Endodermal cell (in vitro differentiated cells): ENCODE measurements around the gene PPP2R3A. TPM values are rescaled to one million over a fixed set of nuclear protein-coding genes. Genes with fewer than 3 reads are reported as not detected.

Source experiments
- DNase-seq: peaks from one replicate; pipeline ENCODE4 v3.0.0-alpha.2; 2017
- H3K27ac ChIP-seq: 2 replicates; pipeline ENCODE4 v1.5.1; 2013; ENCODE audit warnings: mild to moderate bottlenecking, low read depth, low read length, moderate library complexity
- H3K27me3 ChIP-seq: 2 replicates; pipeline ENCODE4 v1.6.1; 2013; ENCODE audit warnings: mild to moderate bottlenecking, low read length, moderate library complexity; ENCODE audit not compliant: insufficient read depth, control insufficient read depth, poor library complexity, severe bottlenecking
- H3K36me3 ChIP-seq: 2 replicates; pipeline ENCODE4 v1.7.0; 2013; ENCODE audit warnings: mild to moderate bottlenecking, low read length, moderate library complexity; ENCODE audit not compliant: control insufficient read depth, insufficient read depth
- H3K4me1 ChIP-seq: one replicate; pipeline ENCODE4 v1.7.0; 2013; ENCODE audit warnings: low read length; ENCODE audit not compliant: control insufficient read depth, insufficient read depth
- H3K4me3 ChIP-seq: 2 replicates; pipeline ENCODE4 v1.5.1; 2013; ENCODE audit warnings: mild to moderate bottlenecking, low read length, moderate library complexity
- H3K9ac ChIP-seq: 2 replicates; pipeline ENCODE4 v1.6.1; 2013; ENCODE audit warnings: mild to moderate bottlenecking, low read length, moderate library complexity; ENCODE audit not compliant: poor library complexity, severe bottlenecking; ENCODE audit errors: extremely low read depth
- H3K9me3 ChIP-seq: 2 replicates; pipeline ENCODE4 v1.6.1; 2013; ENCODE audit warnings: mild to moderate bottlenecking, low read length, moderate library complexity; ENCODE audit not compliant: control insufficient read depth
- H3K27ac Mint-ChIP-seq: 2 replicates; pipeline ENCODE4 v1.8.0; 2020; ENCODE audit warnings: mixed read lengths
- H3K27me3 Mint-ChIP-seq: 2 replicates; pipeline ENCODE4 v1.8.0; 2021; ENCODE audit warnings: mild to moderate bottlenecking, mixed read lengths; ENCODE audit not compliant: insufficient read depth
- H3K36me3 Mint-ChIP-seq: 2 replicates; pipeline ENCODE4 v1.8.0; 2020; ENCODE audit warnings: low read depth, mixed read lengths
- H3K4me1 Mint-ChIP-seq: 2 replicates; pipeline ENCODE4 v1.8.0; 2020; ENCODE audit warnings: mixed read lengths
- H3K4me3 Mint-ChIP-seq: 2 replicates; pipeline ENCODE4 v1.8.0; 2020; ENCODE audit warnings: mild to moderate bottlenecking, moderate library complexity, mixed read lengths
- H3K9me3 Mint-ChIP-seq: 2 replicates; pipeline ENCODE4 v1.8.0; 2020; ENCODE audit warnings: mild to moderate bottlenecking, mixed read lengths
- WGBS, 2 experiments: methylation state at CpG; one replicate each; pipeline versions ENCODE4 v1.1.5 to v1.1.7; 2013; ENCODE audit warnings: missing lambda C conversion rate in 2 of 2, mixed read lengths in 1 of 2; ENCODE audit not compliant: insufficient coverage in 1 of 2, insufficient read length in 1 of 2; 5-methylcytosine and 5-hydroxymethylcytosine counted together
- total RNA-seq, 2 donors: library from RNA; stranded (reverse); fragmentation: NEBNext Ultra II Directional in 1 of 2; extraction: Animal tissue kit (Norgen Biotek cat#: 25700) in 1 of 2; gene quantifications; 2 replicates in 1 of 2; 3 replicates in 1 of 2; pipeline ENCODE4 v1.2.1, GENCODE V29; 2021
- TF ChIP-seq, protein P1 (sequence below): fragments of 200-600 bp; sonication (generic); conservative IDR thresholded peaks from 2 replicates; pipeline ENCODE4 v1.5.0; 2021; ENCODE audit warnings: antibody characterized with exemption, mild to moderate bottlenecking

Gene PPP2R3A
- total RNA-seq, 2 donors from 2014 or later = 12.5 to 16.5 TPM

DNA sequence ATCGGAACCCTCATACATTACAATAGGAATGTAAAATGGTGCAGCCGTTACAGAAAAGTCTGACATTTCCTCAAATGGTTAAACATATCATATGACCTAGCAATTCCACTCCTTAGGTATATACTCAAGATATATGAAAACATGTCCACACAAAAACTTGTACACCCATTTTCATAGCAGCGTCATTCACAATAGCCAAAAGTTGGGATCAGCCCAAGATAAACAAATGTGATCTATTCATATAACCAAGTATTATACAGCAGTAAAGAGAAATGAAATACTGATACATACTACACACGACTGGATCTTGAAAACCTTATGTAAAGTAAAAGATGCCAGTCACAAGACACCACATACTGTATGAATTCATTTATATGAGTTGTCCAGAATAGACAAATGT lies 128.2 kb downstream of the PPP2R3A start:
- Mint-ChIP-seq H3K4me1 (peaks cover 4% of the 10 kb centered on the region), H3K9me3 (peaks cover 2% of the 10 kb centered on the region), H3K27ac (no peak overlapping the region), H3K36me3 (peaks cover 37% of the 10 kb centered on the region), H3K27me3 (no peaks in the 10 kb centered on the region), H3K4me3 (no peak overlapping the region)
- Histone ChIP-seq H3K9ac (no peak overlapping the region), H3K27ac (no peak overlapping the region), H3K36me3 (peaks cover 10% of the 10 kb centered on the region), H3K4me1 (peaks cover 3% of the 10 kb centered on the region), H3K27me3 (no peaks in the 10 kb centered on the region), H3K4me3 (no peak overlapping the region), H3K9me3 (no peaks in the 10 kb centered on the region)
- TF ChIP-seq, protein P1, sequence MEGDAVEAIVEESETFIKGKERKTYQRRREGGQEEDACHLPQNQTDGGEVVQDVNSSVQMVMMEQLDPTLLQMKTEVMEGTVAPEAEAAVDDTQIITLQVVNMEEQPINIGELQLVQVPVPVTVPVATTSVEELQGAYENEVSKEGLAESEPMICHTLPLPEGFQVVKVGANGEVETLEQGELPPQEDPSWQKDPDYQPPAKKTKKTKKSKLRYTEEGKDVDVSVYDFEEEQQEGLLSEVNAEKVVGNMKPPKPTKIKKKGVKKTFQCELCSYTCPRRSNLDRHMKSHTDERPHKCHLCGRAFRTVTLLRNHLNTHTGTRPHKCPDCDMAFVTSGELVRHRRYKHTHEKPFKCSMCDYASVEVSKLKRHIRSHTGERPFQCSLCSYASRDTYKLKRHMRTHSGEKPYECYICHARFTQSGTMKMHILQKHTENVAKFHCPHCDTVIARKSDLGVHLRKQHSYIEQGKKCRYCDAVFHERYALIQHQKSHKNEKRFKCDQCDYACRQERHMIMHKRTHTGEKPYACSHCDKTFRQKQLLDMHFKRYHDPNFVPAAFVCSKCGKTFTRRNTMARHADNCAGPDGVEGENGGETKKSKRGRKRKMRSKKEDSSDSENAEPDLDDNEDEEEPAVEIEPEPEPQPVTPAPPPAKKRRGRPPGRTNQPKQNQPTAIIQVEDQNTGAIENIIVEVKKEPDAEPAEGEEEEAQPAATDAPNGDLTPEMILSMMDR = no peak
- DNase-seq = no peak
- 89 to 98% methylated on average over 3 to 4 of the region's 4 CpGs for WGBS, 2 experiments

DNA sequence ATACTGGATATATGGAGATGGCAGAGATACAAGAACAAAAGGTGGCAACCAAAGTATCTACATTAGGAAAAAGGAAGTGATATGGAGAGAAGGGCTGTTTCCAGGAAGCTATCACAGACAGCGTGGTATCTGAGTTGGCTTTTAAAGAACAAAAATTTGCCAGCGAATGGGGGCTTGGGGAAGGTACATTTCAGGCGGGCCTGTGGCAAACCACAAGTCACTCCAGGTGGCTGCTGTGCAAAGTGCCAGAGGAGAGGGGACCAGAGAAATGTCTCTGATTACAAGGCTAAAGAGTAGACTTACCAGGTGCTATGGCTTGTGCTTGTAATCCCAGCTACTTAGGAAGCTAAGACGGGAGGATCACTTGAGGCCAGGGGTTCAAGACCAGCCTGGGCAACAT lies 139.5 kb downstream of the PPP2R3A start:
- no peaks in the 10 kb centered on the region for H3K27me3 Mint-ChIP-seq
- TF ChIP-seq, protein P1 = no peak
- 92 to 93% methylated on average over 3 to 4 of the region's 4 CpGs for WGBS, 2 experiments
- H3K36me3 Mint-ChIP-seq = peaks cover 23% of the 10 kb centered on the region
- no peaks in the 10 kb centered on the region for H3K9me3 Mint-ChIP-seq
- Histone ChIP-seq H3K4me1 (no peaks in the 10 kb centered on the region), H3K27me3 (no peaks in the 10 kb centered on the region), H3K9me3 (no peaks in the 10 kb centered on the region), H3K4me3 (no peak overlapping the region), H3K36me3 (no peaks in the 10 kb centered on the region), H3K27ac (no peak overlapping the region), H3K9ac (no peak overlapping the region)
- no peak overlapping the region for H3K4me3 Mint-ChIP-seq
- H3K4me1 Mint-ChIP-seq = no peaks in the 10 kb centered on the region
- no peak overlapping the region for H3K27ac Mint-ChIP-seq
- DNase-seq = no peak

DNA sequence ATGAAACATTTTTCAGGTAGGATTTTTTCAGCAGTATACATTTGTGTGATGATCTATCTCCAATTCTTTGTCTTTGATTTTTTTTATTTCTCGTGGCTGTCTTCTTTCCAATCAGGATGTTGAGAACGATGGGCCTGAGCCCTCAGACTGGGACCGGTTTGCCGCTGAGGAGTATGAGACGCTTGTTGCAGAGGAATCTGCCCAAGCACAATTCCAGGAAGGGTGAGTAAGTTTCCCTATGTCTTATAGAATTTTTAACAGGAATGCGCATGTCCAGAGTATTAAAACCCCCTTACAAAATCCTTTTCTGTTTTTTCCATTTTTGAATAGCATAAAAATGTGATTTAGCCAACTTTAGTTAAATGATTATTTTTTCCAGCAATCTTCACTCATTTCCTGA lies 140.6 kb downstream of the PPP2R3A start:
- no peak overlapping the region for H3K4me3 Mint-ChIP-seq
- H3K27me3 Mint-ChIP-seq = no peaks in the 10 kb centered on the region
- H3K9me3 Mint-ChIP-seq = no peaks in the 10 kb centered on the region
- no peak overlapping the region for H3K27ac Mint-ChIP-seq
- Histone ChIP-seq H3K27me3 (no peaks in the 10 kb centered on the region), H3K9ac (no peak overlapping the region), H3K27ac (no peak overlapping the region), H3K4me1 (no peaks in the 10 kb centered on the region), H3K4me3 (no peak overlapping the region), H3K36me3 (no peaks in the 10 kb centered on the region), H3K9me3 (no peaks in the 10 kb centered on the region)
- H3K36me3 Mint-ChIP-seq = peaks cover 23% of the 10 kb centered on the region
- 97% methylated on average over 4 to 5 of the region's 6 CpGs for WGBS, 2 experiments
- DNase-seq = no peak
- no peaks in the 10 kb centered on the region for H3K4me1 Mint-ChIP-seq
- TF ChIP-seq, protein P1 = no peak
